Measurements from ENCODE around the gene GMPR2.

GMPR2 gene

DNA sequence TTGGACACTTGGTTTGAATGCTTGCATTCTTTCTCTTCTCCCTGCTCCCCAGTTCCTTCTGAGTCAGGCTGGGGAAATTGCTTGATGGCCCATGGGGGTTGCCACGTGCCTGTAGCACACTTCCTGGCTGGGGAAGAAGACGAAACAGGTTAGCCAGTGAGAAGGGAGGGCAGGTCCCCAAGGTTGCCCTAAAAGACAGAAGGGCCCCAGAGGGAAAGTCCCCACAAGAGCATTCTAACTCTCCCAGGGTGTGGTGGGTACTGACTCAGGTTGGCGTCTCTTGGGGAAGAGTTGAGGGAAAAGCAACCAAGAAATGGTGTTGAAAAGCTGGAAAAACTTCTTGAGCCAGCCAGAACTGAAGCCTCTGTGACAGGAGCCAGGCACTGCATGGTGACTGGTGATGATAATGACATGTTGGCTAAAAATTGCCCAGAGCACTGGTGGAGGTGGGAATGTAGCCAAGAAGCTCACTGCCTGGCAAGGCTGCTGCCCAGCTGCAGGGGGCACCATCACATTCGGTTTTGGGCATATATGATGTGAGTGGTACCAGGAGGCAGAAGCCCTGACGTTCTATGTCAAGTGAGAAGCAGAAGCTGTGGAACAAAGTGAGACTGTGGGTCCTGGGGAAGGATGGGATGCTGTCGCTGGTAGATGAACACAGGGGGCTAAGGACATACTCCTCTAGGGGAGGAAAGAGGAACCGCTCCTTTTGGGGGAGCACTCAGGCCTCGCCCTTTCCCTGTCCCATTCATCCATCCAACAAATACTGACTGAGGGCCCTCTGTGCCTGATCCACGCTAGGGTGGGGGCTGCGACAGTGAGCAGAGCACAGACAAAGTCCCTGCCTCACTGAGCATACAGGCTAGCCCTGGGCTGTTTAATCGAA lies 46.8 kb downstream of the GMPR2 start:
- no peak overlapping the region for H3K4me3 ChIP-seq (ENCODE audit: low read length)
- TF ChIP-seq, protein P1, sequence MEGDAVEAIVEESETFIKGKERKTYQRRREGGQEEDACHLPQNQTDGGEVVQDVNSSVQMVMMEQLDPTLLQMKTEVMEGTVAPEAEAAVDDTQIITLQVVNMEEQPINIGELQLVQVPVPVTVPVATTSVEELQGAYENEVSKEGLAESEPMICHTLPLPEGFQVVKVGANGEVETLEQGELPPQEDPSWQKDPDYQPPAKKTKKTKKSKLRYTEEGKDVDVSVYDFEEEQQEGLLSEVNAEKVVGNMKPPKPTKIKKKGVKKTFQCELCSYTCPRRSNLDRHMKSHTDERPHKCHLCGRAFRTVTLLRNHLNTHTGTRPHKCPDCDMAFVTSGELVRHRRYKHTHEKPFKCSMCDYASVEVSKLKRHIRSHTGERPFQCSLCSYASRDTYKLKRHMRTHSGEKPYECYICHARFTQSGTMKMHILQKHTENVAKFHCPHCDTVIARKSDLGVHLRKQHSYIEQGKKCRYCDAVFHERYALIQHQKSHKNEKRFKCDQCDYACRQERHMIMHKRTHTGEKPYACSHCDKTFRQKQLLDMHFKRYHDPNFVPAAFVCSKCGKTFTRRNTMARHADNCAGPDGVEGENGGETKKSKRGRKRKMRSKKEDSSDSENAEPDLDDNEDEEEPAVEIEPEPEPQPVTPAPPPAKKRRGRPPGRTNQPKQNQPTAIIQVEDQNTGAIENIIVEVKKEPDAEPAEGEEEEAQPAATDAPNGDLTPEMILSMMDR (conservative IDR thresholded peaks at IDR 0.05; ENCODE audit: low read length) = peak; percentile 19
- DNase-seq (ENCODE audit: low read depth) = no peak

DNA sequence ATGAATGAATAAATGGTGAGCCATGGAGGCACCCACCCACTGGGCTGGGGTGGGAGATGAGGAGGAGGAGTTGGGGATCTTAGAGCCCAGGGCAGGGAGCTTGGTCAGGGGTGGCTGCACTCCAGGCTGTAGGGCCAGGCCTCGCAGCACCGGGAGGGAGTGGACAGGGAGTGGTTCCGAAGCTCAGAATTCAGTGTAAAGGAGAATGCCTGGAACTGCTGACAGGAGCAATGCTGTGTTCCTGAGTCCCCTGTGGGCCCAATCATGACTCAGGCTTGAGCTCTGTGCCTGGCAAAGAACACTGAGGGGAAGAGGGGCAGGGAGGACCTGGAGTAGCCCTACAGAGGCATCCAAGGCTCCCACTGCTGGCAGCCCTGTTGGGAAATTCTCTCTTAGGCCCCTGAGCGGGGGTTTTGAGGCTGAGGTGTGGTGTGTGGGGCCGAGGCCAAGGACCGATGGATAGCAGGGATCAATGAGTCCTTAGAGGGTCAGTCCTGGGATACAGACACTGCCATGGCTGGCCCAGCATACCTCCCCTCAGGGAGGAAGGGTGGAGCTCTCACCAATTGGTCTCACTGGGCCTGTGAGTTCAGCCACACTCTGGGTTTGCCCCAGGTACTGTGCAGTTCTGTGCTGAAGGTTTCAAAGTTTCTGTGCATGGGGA lies 48.2 kb downstream of the GMPR2 start:
- DNase-seq (ENCODE audit: low read depth) = no peak
- no peak overlapping the region for H3K4me3 ChIP-seq (ENCODE audit: low read length)
- TF ChIP-seq, protein P1 (conservative IDR thresholded peaks at IDR 0.05; ENCODE audit: low read length) = no peak

DNA sequence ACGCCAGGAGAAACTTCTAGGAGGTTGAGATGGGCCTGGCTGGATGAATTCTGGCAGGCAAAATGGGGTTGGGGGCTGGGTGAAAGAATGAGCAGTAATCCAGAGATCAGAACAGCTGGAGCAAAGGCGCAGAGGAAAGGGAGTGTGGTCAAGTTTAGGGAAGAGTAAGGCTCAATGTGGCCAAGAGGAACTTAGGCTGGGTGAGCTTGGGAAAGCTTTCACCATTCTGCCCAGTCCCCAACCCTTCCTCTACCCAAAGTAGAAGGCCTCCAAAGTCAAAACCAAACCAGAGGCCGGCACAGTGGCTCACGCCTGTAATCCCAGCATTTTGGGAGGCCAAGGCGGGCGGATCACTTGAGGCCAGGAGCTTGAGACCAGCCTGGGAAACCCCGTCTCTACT lies 48.9 kb downstream of the GMPR2 start:
- no peak for DNase-seq (ENCODE audit: low read depth)
- no peak overlapping the region for H3K4me3 ChIP-seq (ENCODE audit: low read length)
- TF ChIP-seq, protein P1 (conservative IDR thresholded peaks at IDR 0.05; ENCODE audit: low read length) = no peak

DNA sequence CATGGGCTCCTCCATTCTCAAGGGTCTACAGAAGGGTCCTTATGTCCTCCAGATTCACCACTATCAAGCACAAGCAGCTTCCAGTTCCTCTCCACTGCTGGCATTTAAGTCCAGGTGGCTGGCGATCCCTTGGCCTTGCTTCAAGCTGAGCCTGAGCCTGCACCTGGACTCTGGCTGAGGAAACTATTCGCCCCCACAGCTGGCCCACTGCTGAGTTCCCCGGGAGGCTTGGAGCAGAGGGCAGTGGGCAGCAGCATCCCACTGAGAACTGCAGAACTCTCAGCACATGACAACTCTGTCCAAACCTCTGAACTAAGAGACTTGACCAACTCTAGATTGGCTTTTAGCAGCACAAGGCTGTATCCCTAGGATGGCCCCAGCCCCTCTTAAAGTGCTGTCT lies 50.0 kb downstream of the GMPR2 start:
- H3K4me3 ChIP-seq (ENCODE audit: low read length) = no peak overlapping the region
- TF ChIP-seq, protein P1 (conservative IDR thresholded peaks at IDR 0.05; ENCODE audit: low read length) = no peak
- DNase-seq (ENCODE audit: low read depth) = no peak

DNA sequence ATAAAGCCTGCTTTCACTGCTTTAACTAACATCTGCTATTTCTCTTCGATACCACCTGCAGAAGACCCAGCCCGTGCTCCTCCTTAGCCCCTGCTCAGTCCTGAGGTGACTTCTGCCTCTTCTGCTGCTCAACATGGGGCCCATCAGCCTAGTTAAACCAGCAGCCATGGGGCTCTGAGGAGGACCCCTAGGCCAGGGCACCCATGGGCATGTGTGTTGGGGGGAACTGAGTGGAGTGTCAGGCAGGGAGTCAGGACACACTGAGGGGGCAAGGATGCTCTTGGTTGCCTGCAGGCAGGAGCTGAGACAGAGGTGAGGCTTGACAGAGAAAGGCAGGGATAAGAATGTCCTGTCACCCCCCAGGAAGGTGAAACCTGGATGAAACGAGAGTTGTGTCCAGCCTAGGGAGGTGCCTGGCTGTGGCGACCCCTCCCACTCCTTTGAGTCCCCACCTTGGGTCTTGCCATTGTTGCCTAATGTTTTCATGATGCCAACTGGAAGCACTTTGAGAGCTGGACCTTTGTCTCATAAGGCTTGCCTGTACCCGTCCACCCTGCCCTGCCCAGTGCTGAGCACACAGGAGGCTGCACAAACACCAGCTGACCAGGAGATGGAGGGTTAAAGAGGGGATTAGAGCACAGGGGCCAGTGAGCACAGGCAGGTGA lies 51.2 kb downstream of the GMPR2 start:
- no peak for DNase-seq (ENCODE audit: low read depth)
- H3K4me3 ChIP-seq (ENCODE audit: low read length) = no peak overlapping the region
- TF ChIP-seq, protein P1 (conservative IDR thresholded peaks at IDR 0.05; ENCODE audit: low read length) = no peak

DNA sequence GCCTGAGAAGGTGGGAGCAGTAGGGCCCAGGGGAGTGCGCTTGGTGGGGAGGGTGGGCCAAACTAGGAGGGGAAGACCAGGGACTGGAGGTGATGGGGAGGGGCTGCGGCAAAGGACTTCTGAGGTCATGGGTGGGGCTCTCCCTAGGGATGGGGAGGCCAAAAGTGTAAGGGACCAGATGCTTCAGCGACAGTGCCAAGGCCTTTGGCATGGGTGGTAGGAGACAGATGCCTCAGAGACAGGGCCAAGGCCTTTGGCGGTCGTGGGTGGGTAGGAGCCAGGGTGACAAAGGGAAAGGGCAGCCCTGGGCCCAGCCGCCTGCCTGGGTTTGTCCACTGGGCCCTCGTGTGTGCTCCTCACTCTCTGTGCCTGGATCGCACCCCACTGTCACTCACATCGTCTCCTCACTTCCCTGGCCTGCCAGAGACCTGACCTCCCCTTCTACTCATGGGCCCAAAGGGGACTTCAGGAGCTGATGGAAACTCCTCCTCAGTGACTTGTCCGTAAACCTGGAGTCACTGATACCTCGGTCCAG lies 51.8 kb downstream of the GMPR2 start:
- H3K4me3 ChIP-seq (ENCODE audit: low read length) = no peak overlapping the region
- no peak for DNase-seq (ENCODE audit: low read depth)
- TF ChIP-seq, protein P1 (conservative IDR thresholded peaks at IDR 0.05; ENCODE audit: low read length) = no peak

Data from AG10803 (cell line).